ENCODE results near the gene APP.
"Not testable (repeated sequence)": the region's sequence is repeated elsewhere in the genome, so short reads cannot be mapped to it uniquely, and the experiment has no call there.

DNA sequence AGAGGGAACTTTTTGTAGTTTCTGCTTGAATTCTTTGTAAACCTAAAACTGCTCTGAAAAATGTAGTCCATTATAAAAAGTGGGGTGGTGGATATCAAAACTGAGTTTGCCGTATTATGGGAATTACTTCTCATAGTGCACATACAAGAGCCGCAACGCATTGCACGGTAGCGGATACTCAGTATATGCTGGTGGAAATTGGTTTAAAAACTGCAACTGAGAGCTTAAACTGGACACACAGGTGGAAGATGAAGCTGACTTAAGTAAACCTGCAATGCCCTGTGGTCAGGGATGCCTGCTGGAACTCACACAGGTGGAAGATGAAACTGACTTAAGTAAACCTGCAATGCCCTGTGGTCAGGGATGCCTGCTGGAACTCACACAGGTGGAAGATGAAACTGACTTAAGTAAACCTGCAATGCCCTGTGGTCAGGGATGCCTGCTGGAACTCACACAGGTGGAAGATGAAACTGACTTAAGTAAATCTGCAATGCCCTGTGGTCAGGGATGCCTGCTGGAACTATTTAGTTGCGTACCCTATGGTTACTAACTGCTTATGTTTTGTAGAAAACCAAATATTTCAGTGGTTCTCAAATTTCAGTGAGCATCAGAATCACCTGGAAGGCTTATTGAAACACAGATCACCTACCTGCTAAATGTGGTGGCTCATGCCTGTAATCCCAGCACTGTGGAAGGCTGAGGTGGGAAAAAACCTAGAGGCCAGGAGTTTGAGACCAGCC, 147.8 kb downstream of the APP start:
- TF ChIP-seq EZH2phosphoT487 (IDR thresholded peaks at IDR 0.05; ENCODE audit: low read length), result not testable (repeated sequence)
- TF ChIP-seq, protein P1, sequence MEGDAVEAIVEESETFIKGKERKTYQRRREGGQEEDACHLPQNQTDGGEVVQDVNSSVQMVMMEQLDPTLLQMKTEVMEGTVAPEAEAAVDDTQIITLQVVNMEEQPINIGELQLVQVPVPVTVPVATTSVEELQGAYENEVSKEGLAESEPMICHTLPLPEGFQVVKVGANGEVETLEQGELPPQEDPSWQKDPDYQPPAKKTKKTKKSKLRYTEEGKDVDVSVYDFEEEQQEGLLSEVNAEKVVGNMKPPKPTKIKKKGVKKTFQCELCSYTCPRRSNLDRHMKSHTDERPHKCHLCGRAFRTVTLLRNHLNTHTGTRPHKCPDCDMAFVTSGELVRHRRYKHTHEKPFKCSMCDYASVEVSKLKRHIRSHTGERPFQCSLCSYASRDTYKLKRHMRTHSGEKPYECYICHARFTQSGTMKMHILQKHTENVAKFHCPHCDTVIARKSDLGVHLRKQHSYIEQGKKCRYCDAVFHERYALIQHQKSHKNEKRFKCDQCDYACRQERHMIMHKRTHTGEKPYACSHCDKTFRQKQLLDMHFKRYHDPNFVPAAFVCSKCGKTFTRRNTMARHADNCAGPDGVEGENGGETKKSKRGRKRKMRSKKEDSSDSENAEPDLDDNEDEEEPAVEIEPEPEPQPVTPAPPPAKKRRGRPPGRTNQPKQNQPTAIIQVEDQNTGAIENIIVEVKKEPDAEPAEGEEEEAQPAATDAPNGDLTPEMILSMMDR (IDR thresholded peaks at IDR 0.05; ENCODE audit: low read length), result not testable (repeated sequence)
